HepG2 (cell line): Measurements from ENCODE around the gene GP2. TPM values are rescaled to one million over a fixed set of nuclear protein-coding genes. Genes with fewer than 3 reads are reported as not detected.
A peak's percentile ranks its signal among the peaks of the same experiment; 100 is the strongest.

Source experiments
- ATAC-seq: fragments of 200-7000 bp; cut with Tn5 transposase; 3 replicates; pipeline ENCODE4 v1.9.1; 2020; ENCODE audit warnings: mild to moderate bottlenecking, moderate library complexity
- BruUV-seq: library from RNA; stranded (reverse); fragments of 400-500 nt; replicated peaks from 2 replicates; lab custom pipeline; 2021; lab: Mats Ljungman, UMichigan
- CTCF ChIA-PET: fragments of 300-600 bp; formaldehyde crosslinking; extraction: SDS; loops from one replicate; lab custom pipeline; 2021; ENCODE audit warnings: low total read pairs, inconsistent platforms, low intra/inter-chr PET ratio; lab: Yijun Ruan, JAX
- POLR2A ChIA-PET: fragments of 350-600 bp; sonication (Branson Sonifier 250); formaldehyde crosslinking; loops from one replicate; lab custom pipeline; 2020; ENCODE audit warnings: antibody characterized with exemption, inconsistent platforms; lab: Yijun Ruan, JAX
- DNase-seq: peaks from one replicate; pipeline ENCODE4 v3.0.0-alpha.2; 2015; ENCODE audit warnings: low spot score
- FAIRE-seq: peaks from 3 replicates; lab custom pipeline; 2011; peaks lifted over from hg19 to GRCh38; lab: Jason Lieb, UNC
- H2AFZ ChIP-seq: one replicate; pipeline ENCODE4 v1.6.1; 2011; ENCODE audit warnings: low read length, inconsistent platforms
- H3K27ac ChIP-seq: fragments of 300-600 bp; 3 replicates; pipeline ENCODE4 v1.8.0; 2011; ENCODE audit warnings: mixed run types, mild to moderate bottlenecking, mixed read lengths, low read length, inconsistent platforms; ENCODE audit not compliant: insufficient read depth; ENCODE audit errors: extremely low read length
- H3K27me3 ChIP-seq, 2 experiments: fragments of 200-600 bp in 1 of 2; 2 replicates in 1 of 2; 3 replicates in 1 of 2; pipeline versions ENCODE4 v1.6.0 to v1.8.0; 2011; ENCODE audit warnings: low read length in 2 of 2, mild to moderate bottlenecking in 2 of 2, moderate library complexity in 2 of 2, inconsistent platforms in 1 of 2; ENCODE audit not compliant: insufficient read depth in 2 of 2, control insufficient read depth in 1 of 2
- H3K36me3 ChIP-seq, 2 experiments: fragments of 200-600 bp in 1 of 2; replicated peaks in 1 of 2; 2 replicates in 1 of 2; 3 replicates in 1 of 2; pipeline versions ENCODE4 v1.5.1 to v1.8.0; 2011; ENCODE audit warnings: low read length in 2 of 2, inconsistent platforms in 1 of 2; ENCODE audit not compliant: insufficient read depth in 2 of 2, control insufficient read depth in 1 of 2
- H3K4me1 ChIP-seq: 2 replicates; pipeline ENCODE4 v1.5.1; 2012; ENCODE audit warnings: low read length, inconsistent platforms; ENCODE audit not compliant: insufficient read depth
- H3K4me2 ChIP-seq: 2 replicates; pipeline ENCODE4 v1.6.0; 2011; ENCODE audit warnings: low read depth, low read length, inconsistent platforms
- H3K4me3 ChIP-seq, 3 experiments: fragments of 200-600 bp in 1 of 3; sonication (generic), shearing (Covaris generic) in 1 of 3; replicated peaks in 1 of 3; 2 replicates each; pipeline ENCODE4 v1.5.1; 2011 to 2016; ENCODE audit warnings: low read length in 3 of 3, inconsistent platforms in 2 of 3, low read depth in 2 of 3, mild to moderate bottlenecking in 2 of 3, control low read depth in 1 of 3, mixed read lengths in 1 of 3; ENCODE audit not compliant: insufficient read depth in 1 of 3
- H3K79me2 ChIP-seq: one replicate; pipeline ENCODE4 v1.6.1; 2011; ENCODE audit warnings: low read length, inconsistent platforms; ENCODE audit not compliant: insufficient read depth
- H3K9ac ChIP-seq: 2 replicates; pipeline ENCODE4 v1.6.0; 2011; ENCODE audit warnings: mild to moderate bottlenecking, low read depth, low read length, inconsistent platforms; ENCODE audit not compliant: insufficient read depth
- H3K9me3 ChIP-seq: 2 replicates; pipeline ENCODE4 v1.5.1; 2012; ENCODE audit warnings: mild to moderate bottlenecking, low read length
- H4K20me1 ChIP-seq: 2 replicates; pipeline ENCODE4 v1.6.0; 2011; ENCODE audit warnings: inconsistent platforms, mild to moderate bottlenecking, low read length, moderate library complexity; ENCODE audit not compliant: insufficient read depth
- CHCHD3 ChIP-seq: sonication (generic); formaldehyde crosslinking; IDR thresholded peaks from 2 replicates; pipeline ENCODE4 v1.8.0; 2022; ENCODE audit warnings: mild to moderate bottlenecking, missing genetic modification reagents, moderate library complexity
- HDAC1 ChIP-seq: sonication (generic); formaldehyde crosslinking; IDR thresholded peaks from 2 replicates; pipeline ENCODE4 v1.5.1; 2020; ENCODE audit warnings: mild to moderate bottlenecking, missing genetic modification reagents
- HOXA5 ChIP-seq: sonication (generic); formaldehyde crosslinking; IDR thresholded peaks from 2 replicates; pipeline ENCODE4 v1.4.0; 2020; ENCODE audit warnings: missing genetic modification reagents
- KMT2B ChIP-seq: IDR thresholded peaks from 2 replicates; pipeline ENCODE4 v1.6.1; 2016; ENCODE audit warnings: missing genetic modification reagents, missing compliant biosample characterization
- PCBP1 ChIP-seq: fragments of 200-400 bp; formaldehyde crosslinking; IDR thresholded peaks from 2 replicates; pipeline ENCODE4 v1.6.1; 2017; ENCODE audit warnings: mild to moderate bottlenecking, low read depth, low read length, borderline replicate concordance
- ZNF121 ChIP-seq: sonication (generic); formaldehyde crosslinking; IDR thresholded peaks from 2 replicates; pipeline ENCODE4 v1.5.0; 2020; ENCODE audit warnings: mild to moderate bottlenecking, missing genetic modification reagents
- ZNF124 ChIP-seq: sonication (generic); formaldehyde crosslinking; IDR thresholded peaks from 2 replicates; pipeline ENCODE4 v1.4.0; 2020; ENCODE audit warnings: missing genetic modification reagents
- ZNF232 ChIP-seq: sonication (generic); formaldehyde crosslinking; IDR thresholded peaks from 2 replicates; pipeline ENCODE4 v1.4.0; 2020; ENCODE audit warnings: missing genetic modification reagents, borderline replicate concordance
- ZNF251 ChIP-seq: sonication (generic); formaldehyde crosslinking; IDR thresholded peaks from 2 replicates; pipeline ENCODE4 v1.9.0; 2021; ENCODE audit warnings: mild to moderate bottlenecking, missing genetic modification reagents
- ZNF552 ChIP-seq: sonication (generic); formaldehyde crosslinking; IDR thresholded peaks from 2 replicates; pipeline ENCODE4 v1.9.0; 2022; ENCODE audit warnings: missing genetic modification reagents, mild to moderate bottlenecking, borderline replicate concordance
- ZNF607 ChIP-seq: sonication (generic); formaldehyde crosslinking; IDR thresholded peaks from 2 replicates; pipeline ENCODE4 v1.5.1; 2020; ENCODE audit warnings: missing genetic modification reagents, mild to moderate bottlenecking, borderline replicate concordance
- WGBS: methylation state at CpG from one replicate; pipeline ENCODE4 v1.1.6; 2017; ENCODE audit warnings: low lambda C conversion rate; 5-methylcytosine and 5-hydroxymethylcytosine counted together
- in situ Hi-C: cut with HindIII; loops from 2 replicates; pipeline ENCODE4 v1.10.0; 2017; ENCODE audit warnings: low pct_unique_long_range_greater_than_20kb; ENCODE audit not compliant: extremely low pct_ligation_motif_present
- intact Hi-C: fragments of 100-400 bp; cut with micrococcal nuclease; formaldehyde crosslinking; loops from one replicate; pipeline ENCODE4 v1.10.0; 2022; ENCODE audit not compliant: unreplicated experiment
- polyA plus RNA-seq, 8 experiments: library from polyadenylated mRNA; depleted of rRNA in 3 of 8; stranded (reverse) in 7 of 8; unstranded in 1 of 8; fragments of >200 nt; fragmentation: Illumina TruSeq in 4 of 8; extraction: Trizol in 4 of 8; gene quantifications; 2 replicates each; pipeline versions ENCODE4 v1.2.1 to v1.2.3, GENCODE V29; 2011 to 2016; ENCODE audit warnings: low read depth in 4 of 8, missing spikeins in 1 of 8, mixed read lengths in 1 of 8; ENCODE audit not compliant: insufficient read depth in 1 of 8
- total RNA-seq, 5 experiments: library from RNA; depleted of rRNA; stranded (reverse); fragments of >200 nt; fragmentation: Illumina TruSeq; extraction: Trizol; gene quantifications; 2 replicates each; pipeline ENCODE4 v1.2.3, GENCODE V29; 2016; ENCODE audit warnings: low read depth in 1 of 5
- TF ChIP-seq, protein P1 (sequence below), 2 experiments: sonication (generic) in 1 of 2; formaldehyde crosslinking in 1 of 2; IDR thresholded peaks; 2 replicates each; pipeline versions ENCODE4 v1.5.1 to v1.6.1; 2011 to 2020; ENCODE audit warnings: borderline replicate concordance in 1 of 2, low read depth in 1 of 2, low read length in 1 of 2, mild to moderate bottlenecking in 1 of 2, missing genetic modification reagents in 1 of 2, moderate library complexity in 1 of 2
- TF ChIP-seq, protein P2 (sequence below): sonication (generic); formaldehyde crosslinking; conservative IDR thresholded peaks from 2 replicates; pipeline ENCODE4 v1.8.1; 2023; ENCODE audit warnings: missing genetic modification reagents

The GP2 gene
- total and polyA plus RNA-seq, 2 of the 13 experiments (the other 11 are each of a cell fraction or from before 2014, with no cell fraction given), result 0.15 to 0.69 TPM

DNA sequence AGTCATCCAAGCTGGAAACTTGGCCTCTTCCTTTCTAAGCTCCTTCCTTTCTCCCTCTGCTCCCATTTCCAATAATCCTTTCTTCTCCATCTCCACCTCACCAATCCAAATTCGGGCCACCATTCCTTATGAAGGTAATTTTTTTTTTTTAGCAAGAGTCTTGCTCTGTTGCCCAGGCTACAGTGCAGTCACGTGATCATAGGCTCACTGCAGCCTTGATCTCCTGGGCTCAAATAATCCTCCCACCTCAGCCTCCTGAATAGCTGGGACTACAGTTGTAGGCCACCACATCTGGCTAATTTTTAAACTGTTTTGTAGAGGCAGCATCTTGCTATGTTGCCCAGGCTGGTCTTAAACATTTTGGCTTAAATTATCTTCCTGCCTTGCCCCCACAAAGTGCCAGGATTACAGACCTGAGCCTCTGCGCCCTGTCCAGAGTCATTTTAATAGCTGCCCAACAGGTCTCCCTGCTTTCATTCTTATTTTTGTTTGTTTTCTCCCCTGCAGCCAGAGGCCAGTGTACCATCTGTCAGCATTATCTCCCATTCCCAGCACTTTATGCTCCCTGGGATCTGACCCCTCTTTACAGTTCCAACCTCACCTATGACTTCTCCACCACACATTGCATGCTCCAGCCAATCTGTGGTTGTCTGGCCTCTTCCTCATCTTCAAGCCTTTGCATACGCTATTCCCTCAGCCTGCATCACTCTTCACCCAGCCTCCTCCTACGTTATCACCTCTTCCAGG, 2.3 kb upstream of the GP2 start (continued):
- TF ChIP-seq, protein P1, sequence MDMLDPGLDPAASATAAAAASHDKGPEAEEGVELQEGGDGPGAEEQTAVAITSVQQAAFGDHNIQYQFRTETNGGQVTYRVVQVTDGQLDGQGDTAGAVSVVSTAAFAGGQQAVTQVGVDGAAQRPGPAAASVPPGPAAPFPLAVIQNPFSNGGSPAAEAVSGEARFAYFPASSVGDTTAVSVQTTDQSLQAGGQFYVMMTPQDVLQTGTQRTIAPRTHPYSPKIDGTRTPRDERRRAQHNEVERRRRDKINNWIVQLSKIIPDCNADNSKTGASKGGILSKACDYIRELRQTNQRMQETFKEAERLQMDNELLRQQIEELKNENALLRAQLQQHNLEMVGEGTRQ (IDR thresholded peaks at IDR 0.05; ENCODE audit: low read depth, low read length), result peak; percentile 58
- TF ChIP-seq, protein P1 (CRISPR knock-in tag; IDR thresholded peaks at IDR 0.05; ENCODE audit: borderline replicate concordance), result no peak
- TF ChIP-seq ZNF121 (CRISPR knock-in tag), result peak; percentile 90

DNA sequence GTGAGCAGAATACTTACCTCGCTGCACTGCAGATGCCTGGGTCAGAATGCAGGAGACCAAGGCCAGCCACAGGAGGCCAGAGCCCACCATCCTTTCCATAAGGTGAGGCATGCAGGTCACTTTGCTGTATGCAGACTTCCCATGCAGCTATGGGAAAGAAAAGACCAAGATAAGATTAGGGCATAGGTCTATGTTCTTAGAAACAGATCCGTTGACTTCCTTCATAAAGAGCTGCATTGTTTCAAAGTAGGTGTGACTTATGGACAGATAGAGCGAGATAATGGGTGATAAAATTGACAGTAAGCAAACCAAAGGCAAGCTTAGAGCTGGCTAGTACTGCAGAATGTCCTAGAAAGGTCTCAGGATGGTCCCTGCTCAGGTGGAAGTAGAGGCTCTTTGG, 992 bp downstream of the GP2 start:
- POLR2A ChIA-PET, result no interaction called here
- TF ChIP-seq ZNF607 (CRISPR knock-in tag) (0 out of 2 replicates have a peak, but pooled peaks have one; percentile 5), KMT2B (CRISPR knock-in tag) (no peak), HDAC1 (CRISPR knock-in tag) (no peak), ZNF251 (CRISPR knock-in tag) (no peak), CHCHD3 (no peak), ZNF232 (no peak), HOXA5 (CRISPR knock-in tag) (no peak), PCBP1 (no peak), ZNF552 (CRISPR knock-in tag) (no peak), ZNF124 (CRISPR knock-in tag) (no peak)
- TF ChIP-seq, protein P2, sequence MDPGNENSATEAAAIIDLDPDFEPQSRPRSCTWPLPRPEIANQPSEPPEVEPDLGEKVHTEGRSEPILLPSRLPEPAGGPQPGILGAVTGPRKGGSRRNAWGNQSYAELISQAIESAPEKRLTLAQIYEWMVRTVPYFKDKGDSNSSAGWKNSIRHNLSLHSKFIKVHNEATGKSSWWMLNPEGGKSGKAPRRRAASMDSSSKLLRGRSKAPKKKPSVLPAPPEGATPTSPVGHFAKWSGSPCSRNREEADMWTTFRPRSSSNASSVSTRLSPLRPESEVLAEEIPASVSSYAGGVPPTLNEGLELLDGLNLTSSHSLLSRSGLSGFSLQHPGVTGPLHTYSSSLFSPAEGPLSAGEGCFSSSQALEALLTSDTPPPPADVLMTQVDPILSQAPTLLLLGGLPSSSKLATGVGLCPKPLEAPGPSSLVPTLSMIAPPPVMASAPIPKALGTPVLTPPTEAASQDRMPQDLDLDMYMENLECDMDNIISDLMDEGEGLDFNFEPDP (CRISPR knock-in tag), result 0 out of 2 replicates have a peak, but pooled peaks have one; percentile 7
- TF ChIP-seq, all 625 proteins: peak for 2
- H2AFZ ChIP-seq, result no peak overlapping the region
- peaks cover 27% of the 10 kb centered on the region for H3K4me1 ChIP-seq
- no peaks in the 10 kb centered on the region for H3K36me3 ChIP-seq
- H4K20me1 ChIP-seq, result no peaks in the 10 kb centered on the region
- H3K4me3 ChIP-seq, result no peak overlapping the region
- intact Hi-C loops, result no loop called here
- CTCF ChIA-PET, result no interaction called here
- H3K9me3 ChIP-seq, result no peaks in the 10 kb centered on the region
- FAIRE-seq (peak; percentile 4), DNase-seq (no peak), ATAC-seq (no peak)
- WGBS, result 11% methylated on average over 3 of the region's 3 CpGs
- no peak overlapping the region for H3K4me2 ChIP-seq
- no TSS peak for BruUV-seq
- no peak overlapping the region for H3K9ac ChIP-seq
- in situ Hi-C loops, result no loop called here
- no peaks in the 10 kb centered on the region; a peak in 1 of 5 replicates for H3K27me3 ChIP-seq
- H3K27ac ChIP-seq, result no peak overlapping the region
- no peaks in the 10 kb centered on the region for H3K79me2 ChIP-seq
